Suprapubic skin (tissue), 4 donors: ENCODE measurements around the gene TTC28. TPM values are rescaled to one million over a fixed set of nuclear protein-coding genes. Genes with fewer than 3 reads are reported as not detected.

Source experiments
- DNase-seq, 2 donors: peaks; one replicate each; pipeline ENCODE4 v3.0.0-alpha.2; 2019; ENCODE audit warnings: low spot score in 2 of 2
- H3K27ac ChIP-seq: fragments of 200-600 bp; sonication (generic); one replicate; pipeline ENCODE4 v1.5.1; 2019
- H3K27me3 ChIP-seq: fragments of 200-600 bp; sonication (generic); one replicate; pipeline ENCODE4 v1.5.1; 2019
- H3K36me3 ChIP-seq: fragments of 200-600 bp; sonication (generic); one replicate; pipeline ENCODE4 v1.5.1; 2019
- H3K4me1 ChIP-seq: fragments of 200-600 bp; sonication (generic); one replicate; pipeline ENCODE4 v1.5.1; 2019
- H3K4me3 ChIP-seq: fragments of 200-600 bp; sonication (generic); one replicate; pipeline ENCODE4 v1.5.1; 2019; ENCODE audit warnings: mild to moderate bottlenecking
- H3K9me3 ChIP-seq: fragments of 200-600 bp; sonication (generic); one replicate; pipeline ENCODE4 v1.5.1; 2019
- CTCF ChIP-seq, 2 donors: fragments of 200-600 bp in 1 of 2; fragments of 450-650 bp in 1 of 2; sonication (generic) in 1 of 2; IDR thresholded peaks; one replicate each; pipeline ENCODE4 v1.5.1; 2016 to 2019; ENCODE audit warnings: antibody characterized with exemption in 2 of 2, mild to moderate bottlenecking in 1 of 2, moderate library complexity in 1 of 2
- EP300 ChIP-seq: sonication (generic); formaldehyde crosslinking; IDR thresholded peaks from one replicate; pipeline ENCODE4 v1.6.1; 2017; ENCODE audit warnings: antibody characterized with exemption
- POLR2A ChIP-seq, 2 donors: fragments of 450-650 bp; IDR thresholded peaks; one replicate each; pipeline ENCODE4 v1.6.1; 2017; ENCODE audit warnings: antibody characterized with exemption in 2 of 2, mild to moderate bottlenecking in 2 of 2, moderate library complexity in 2 of 2
- POLR2AphosphoS5 ChIP-seq, 3 donors: sonication (generic); formaldehyde crosslinking; IDR thresholded peaks; one replicate each; pipeline ENCODE4 v1.6.1; 2017; ENCODE audit warnings: antibody characterized with exemption in 3 of 3
- WGBS: methylation state at CpG from one replicate; pipeline ENCODE4 v1.1.5; 2018; 5-methylcytosine and 5-hydroxymethylcytosine counted together
- total RNA-seq, 4 donors: library from RNA; depleted of rRNA; stranded (reverse); fragments of >200 nt; gene quantifications; one replicate each; pipeline ENCODE4 v1.1.0, GENCODE V29; 2016

TTC28 gene
- total RNA-seq, 4 donors from 2014 or later: 8.1 to 23.1 (median 11.7) TPM

- H3K36me3 ChIP-seq: no peaks in the 10 kb centered on the region
- 67% methylated on average over 7 of the region's 7 CpGs for WGBS
- no peaks in the 10 kb centered on the region for H3K27me3 ChIP-seq
- H3K4me1 ChIP-seq: no peaks in the 10 kb centered on the region
- no peaks in the 10 kb centered on the region for H3K9me3 ChIP-seq
- H3K4me3 ChIP-seq: no peak overlapping the region
- TF ChIP-seq EP300: no peak
- no peak overlapping the region for H3K27ac ChIP-seq
- DNase-seq: no peak
Observed at GRCh38 chr22:28223826-28224225, 455.8 kb downstream of the TTC28 start.

GRCh38 chr22:28222976-28223745 lies 456.5 kb downstream of the TTC28 start:
- Histone ChIP-seq H3K36me3 (no peaks in the 10 kb centered on the region), H3K27me3 (no peaks in the 10 kb centered on the region), H3K4me3 (no peak overlapping the region), H3K9me3 (no peaks in the 10 kb centered on the region), H3K27ac (no peak overlapping the region), H3K4me1 (no peaks in the 10 kb centered on the region)
- no peak for TF ChIP-seq EP300
- no peak for TF ChIP-seq CTCF (IDR thresholded peaks at IDR 0.05)
- TF ChIP-seq POLR2AphosphoS5 (IDR thresholded peaks at IDR 0.05): no peak
- TF ChIP-seq POLR2A (IDR thresholded peaks at IDR 0.05): no peak
- WGBS: 61% methylated on average over 3 of the region's 3 CpGs
- no peak for DNase-seq

- no peak for DNase-seq
- H3K4me3 ChIP-seq: no peak overlapping the region
- H3K36me3 ChIP-seq: no peaks in the 10 kb centered on the region
- TF ChIP-seq EP300: no peak
- TF ChIP-seq POLR2A (IDR thresholded peaks at IDR 0.05): no peak
- TF ChIP-seq POLR2AphosphoS5 (IDR thresholded peaks at IDR 0.05): no peak
- TF ChIP-seq CTCF (IDR thresholded peaks at IDR 0.05): no peak
- no peaks in the 10 kb centered on the region for H3K9me3 ChIP-seq
- 96% methylated on average over 2 of the region's 2 CpGs for WGBS
- no peaks in the 10 kb centered on the region for H3K4me1 ChIP-seq
- H3K27ac ChIP-seq: no peak overlapping the region
- H3K27me3 ChIP-seq: no peaks in the 10 kb centered on the region
Observed at GRCh38 chr22:28222571-28222970, 457.1 kb downstream of the TTC28 start.

- 50% methylated on average over 3 of the region's 3 CpGs for WGBS
- H3K36me3 ChIP-seq: no peaks in the 10 kb centered on the region
Observed at GRCh38 chr22:28222052-28222451, 457.6 kb downstream of the TTC28 start.

GRCh38 chr22:28220626-28221363 lies 458.8 kb downstream of the TTC28 start:
- no peak for DNase-seq
- TF ChIP-seq CTCF (IDR thresholded peaks at IDR 0.05): no peak
- no peak for TF ChIP-seq EP300
- no peak for TF ChIP-seq POLR2AphosphoS5 (IDR thresholded peaks at IDR 0.05)
- no peak for TF ChIP-seq POLR2A (IDR thresholded peaks at IDR 0.05)
- WGBS: 67% methylated on average over 5 of the region's 5 CpGs
- Histone ChIP-seq H3K36me3 (no peaks in the 10 kb centered on the region), H3K27ac (no peak overlapping the region), H3K4me1 (peaks cover 8% of the 10 kb centered on the region), H3K4me3 (no peak overlapping the region), H3K27me3 (no peaks in the 10 kb centered on the region), H3K9me3 (no peaks in the 10 kb centered on the region)

More at GRCh38 chr22:28222052-28222451, 457.6 kb downstream of the TTC28 start:
- no peak for TF ChIP-seq POLR2A (IDR thresholded peaks at IDR 0.05)
- no peak for TF ChIP-seq EP300
- no peak for TF ChIP-seq CTCF (IDR thresholded peaks at IDR 0.05)
- no peak for TF ChIP-seq POLR2AphosphoS5 (IDR thresholded peaks at IDR 0.05)
- H3K4me3 ChIP-seq: no peak overlapping the region
- no peaks in the 10 kb centered on the region for H3K4me1 ChIP-seq
- no peaks in the 10 kb centered on the region for H3K9me3 ChIP-seq
- H3K27ac ChIP-seq: no peak overlapping the region
- no peaks in the 10 kb centered on the region for H3K27me3 ChIP-seq
- no peak for DNase-seq
